Stomach (tissue), 4 donors: ENCODE data around the gene PIKFYVE.

ENCODE experiments used
- POLR2A ChIP-seq, 4 donors: fragments of 450-650 bp; IDR thresholded peaks; one replicate each; pipeline ENCODE4 v1.6.1; 2016; ENCODE audit warnings: antibody characterized with exemption in 4 of 4, control low read depth in 2 of 4, mild to moderate bottlenecking in 1 of 4, moderate library complexity in 1 of 4
- TF ChIP-seq, protein P1 (sequence below), 7 experiments: fragments of 450-650 bp in 4 of 7; fragments of 200-600 bp in 3 of 7; sonication (generic) in 3 of 7; IDR thresholded peaks; one replicate each; pipeline ENCODE4 v1.5.1; 2016 to 2019; ENCODE audit warnings: antibody characterized with exemption in 7 of 7, control low read depth in 2 of 7, mild to moderate bottlenecking in 1 of 7

DNA sequence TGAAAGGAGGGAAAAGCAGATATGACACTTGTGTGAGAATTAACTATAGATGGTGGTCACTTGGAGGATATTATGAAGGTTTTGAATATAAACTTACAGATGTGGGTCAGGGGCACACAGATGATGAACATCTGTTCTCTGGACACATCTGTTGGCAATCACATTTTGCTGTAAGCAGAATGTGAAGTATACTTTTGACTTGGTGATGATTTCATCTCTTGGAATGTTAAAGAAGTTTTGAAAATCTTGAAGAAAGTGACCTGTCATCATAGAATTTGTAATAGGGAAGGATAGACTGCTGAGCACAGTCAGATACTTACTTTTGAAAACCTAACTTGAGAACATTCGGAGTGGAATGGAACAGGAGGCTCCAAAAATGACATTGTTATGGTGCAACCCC, 40.2 kb downstream of the PIKFYVE start:
- TF ChIP-seq, protein P1, sequence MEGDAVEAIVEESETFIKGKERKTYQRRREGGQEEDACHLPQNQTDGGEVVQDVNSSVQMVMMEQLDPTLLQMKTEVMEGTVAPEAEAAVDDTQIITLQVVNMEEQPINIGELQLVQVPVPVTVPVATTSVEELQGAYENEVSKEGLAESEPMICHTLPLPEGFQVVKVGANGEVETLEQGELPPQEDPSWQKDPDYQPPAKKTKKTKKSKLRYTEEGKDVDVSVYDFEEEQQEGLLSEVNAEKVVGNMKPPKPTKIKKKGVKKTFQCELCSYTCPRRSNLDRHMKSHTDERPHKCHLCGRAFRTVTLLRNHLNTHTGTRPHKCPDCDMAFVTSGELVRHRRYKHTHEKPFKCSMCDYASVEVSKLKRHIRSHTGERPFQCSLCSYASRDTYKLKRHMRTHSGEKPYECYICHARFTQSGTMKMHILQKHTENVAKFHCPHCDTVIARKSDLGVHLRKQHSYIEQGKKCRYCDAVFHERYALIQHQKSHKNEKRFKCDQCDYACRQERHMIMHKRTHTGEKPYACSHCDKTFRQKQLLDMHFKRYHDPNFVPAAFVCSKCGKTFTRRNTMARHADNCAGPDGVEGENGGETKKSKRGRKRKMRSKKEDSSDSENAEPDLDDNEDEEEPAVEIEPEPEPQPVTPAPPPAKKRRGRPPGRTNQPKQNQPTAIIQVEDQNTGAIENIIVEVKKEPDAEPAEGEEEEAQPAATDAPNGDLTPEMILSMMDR (IDR thresholded peaks at IDR 0.05), result no peak
- no peak for TF ChIP-seq POLR2A (IDR thresholded peaks at IDR 0.05)
